Dedifferentiated amniotic fluid mesenchymal stem cell (primary cell): ENCODE results near the gene NECTIN3.

Experiments
- DNase-seq: peaks from one replicate; pipeline ENCODE4 v3.0.0-alpha.2; 2016; ENCODE audit errors: extremely low spot score

The NECTIN3 gene

GRCh38 chr3:111200027-111200426, 128.4 kb downstream of the NECTIN3 start:
- no peak for DNase-seq

- peak; percentile 16 for DNase-seq
These were observed 138.5 kb downstream of the NECTIN3 start for GRCh38 chr3:111210003-111210711.

- DNase-seq = no peak
These were observed 139.4 kb downstream of the NECTIN3 start for GRCh38 chr3:111210866-111211564.

GRCh38 chr3:111212511-111212910, 140.9 kb downstream of the NECTIN3 start:
- no peak for DNase-seq

- no peak for DNase-seq
These were observed 143.9 kb downstream of the NECTIN3 start for GRCh38 chr3:111215481-111215880.

GRCh38 chr3:111218615-111219014, 147.0 kb downstream of the NECTIN3 start:
- DNase-seq = no peak

GRCh38 chr3:111227216-111227615, 155.6 kb downstream of the NECTIN3 start:
- DNase-seq = peak; percentile 47

- no peak for DNase-seq
These were observed 157.7 kb downstream of the NECTIN3 start for GRCh38 chr3:111229301-111229700.

GRCh38 chr3:111236836-111237713, 165.5 kb downstream of the NECTIN3 start:
- no peak for DNase-seq

- DNase-seq = no peak
These were observed 166.3 kb downstream of the NECTIN3 start for GRCh38 chr3:111237946-111238345.

- DNase-seq = no peak
These were observed 167.3 kb downstream of the NECTIN3 start for GRCh38 chr3:111238885-111239284.

- no peak for DNase-seq
These were observed 170.3 kb downstream of the NECTIN3 start for GRCh38 chr3:111241960-111242359.
